GM19240 (cell line): ENCODE measurements around the gene EHD3.
"Not testable (repeated sequence)": the region's sequence is repeated elsewhere in the genome, so short reads cannot be mapped to it uniquely, and the experiment has no call there.

ENCODE experiments used
- DNase-seq: peaks from one replicate; pipeline ENCODE4 v3.0.0; 2011; ENCODE audit warnings: low spot score; ENCODE audit not compliant: insufficient read length

EHD3 gene

DNA sequence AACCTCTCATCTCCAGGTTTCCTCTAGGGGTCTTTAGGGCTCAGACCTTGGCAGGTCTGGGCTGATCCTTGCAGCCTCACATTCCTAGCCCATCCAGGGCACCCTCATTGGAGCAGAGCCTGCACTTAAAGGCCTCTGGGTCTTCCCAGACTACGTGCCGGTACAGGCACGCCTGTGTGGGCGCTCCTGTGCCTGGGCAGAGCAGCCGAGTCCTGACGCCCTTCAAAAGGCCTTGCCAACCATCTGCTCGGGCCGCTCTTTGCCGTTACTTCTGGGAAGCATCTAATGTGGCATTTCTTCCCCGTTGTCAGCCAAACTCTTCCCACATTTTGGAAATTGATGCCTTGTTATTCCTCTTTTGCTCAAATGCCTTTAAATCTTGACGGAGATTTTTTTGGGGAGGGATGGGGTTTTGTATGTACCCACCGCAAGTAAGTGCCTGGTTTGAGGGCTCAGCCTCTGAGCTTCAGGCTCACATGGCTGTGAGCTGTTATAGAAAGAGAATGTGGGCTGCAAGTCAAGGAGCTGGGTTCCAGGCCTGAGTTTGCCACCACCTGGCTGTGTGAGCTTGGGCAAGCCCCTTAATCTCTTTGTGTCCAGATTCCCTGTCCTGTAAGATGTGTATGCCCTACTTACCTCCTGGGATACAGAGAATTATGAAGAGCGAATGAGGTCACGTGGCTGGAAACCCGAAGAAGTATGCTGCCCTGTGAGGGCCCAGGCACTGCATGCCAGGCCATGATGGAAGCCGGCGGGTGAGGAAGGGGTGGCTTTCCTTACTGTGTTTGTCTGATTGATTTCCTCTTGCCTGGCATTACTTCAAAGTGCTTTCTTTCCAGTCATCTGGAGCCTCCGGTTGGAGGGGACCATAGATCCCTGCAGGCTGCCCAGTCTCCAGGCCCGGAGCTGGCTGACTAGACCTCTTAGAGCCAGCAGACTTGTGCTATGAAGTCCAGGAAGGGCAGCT is 20.6 kb downstream of the EHD3 start:
- DNase-seq, result no peak

DNA sequence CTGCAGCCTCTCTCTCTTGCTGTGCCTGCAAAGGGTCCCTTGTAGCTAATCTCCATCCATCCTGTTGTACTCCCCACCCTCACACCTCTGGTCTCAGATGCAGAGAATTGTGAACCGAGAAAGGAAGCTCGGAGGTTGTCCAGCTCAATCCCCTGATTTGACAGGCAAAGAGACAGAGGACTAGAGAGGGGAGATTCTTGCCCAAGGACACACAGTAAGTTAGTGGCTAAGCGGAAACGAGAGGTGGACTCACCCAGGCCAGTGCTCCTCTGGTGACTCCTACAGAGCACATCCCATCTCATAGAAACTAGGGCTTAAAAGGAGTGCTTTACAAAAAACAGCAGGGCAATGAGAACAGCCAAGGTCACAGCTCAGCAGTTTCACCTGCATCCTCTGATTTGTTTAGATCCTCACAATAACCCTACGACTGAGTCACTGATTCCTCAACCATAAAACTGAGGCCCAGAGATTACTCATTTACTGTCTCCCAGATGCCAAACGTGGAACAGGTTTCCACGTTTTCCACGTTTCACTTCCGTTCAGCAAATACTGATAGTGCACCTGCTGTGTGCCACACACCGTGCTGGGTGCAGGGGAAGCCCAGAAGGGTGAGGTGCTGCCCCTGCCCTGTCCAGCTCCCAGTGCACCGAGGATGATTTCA is 22.1 kb downstream of the EHD3 start:
- peak; percentile 18 for DNase-seq

DNA sequence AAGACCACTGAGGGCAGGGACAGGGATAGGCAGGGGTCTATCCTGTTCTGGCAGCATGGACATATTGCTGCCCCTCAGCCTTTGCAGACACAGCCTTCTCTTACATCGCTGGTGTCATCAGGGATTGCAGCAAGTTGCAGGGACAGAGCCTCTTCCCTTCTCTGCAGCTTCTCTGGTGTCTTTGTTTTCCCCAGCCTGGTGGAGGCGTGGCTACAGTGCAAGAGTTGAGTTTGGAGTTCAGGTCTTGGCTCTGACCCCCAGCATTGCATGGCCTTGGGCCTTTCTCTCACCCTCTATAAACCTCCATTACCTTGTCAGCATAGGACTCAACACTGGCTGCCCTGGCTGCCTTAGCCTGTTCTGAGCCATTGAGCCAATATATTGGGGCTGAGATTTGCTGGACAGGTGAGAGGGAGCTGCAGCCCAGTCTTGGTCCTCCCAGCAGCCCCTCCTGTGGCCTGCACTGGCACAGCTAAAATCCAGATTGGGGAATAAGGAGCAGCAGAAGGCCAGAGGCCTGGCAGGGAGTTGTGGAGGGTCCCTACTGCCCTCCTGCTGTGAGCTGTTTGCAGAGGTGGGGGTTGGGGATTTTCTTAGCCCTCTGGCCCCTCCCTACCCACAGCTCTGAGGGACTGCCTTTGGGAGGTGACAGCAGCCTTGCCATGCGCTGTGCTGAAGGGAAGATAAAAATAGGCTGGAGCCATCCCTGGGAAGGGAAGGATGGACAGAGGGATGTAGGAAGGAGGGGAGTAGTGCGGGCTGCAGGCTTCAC is 22.8 kb downstream of the EHD3 start:
- DNase-seq, result no peak

DNA sequence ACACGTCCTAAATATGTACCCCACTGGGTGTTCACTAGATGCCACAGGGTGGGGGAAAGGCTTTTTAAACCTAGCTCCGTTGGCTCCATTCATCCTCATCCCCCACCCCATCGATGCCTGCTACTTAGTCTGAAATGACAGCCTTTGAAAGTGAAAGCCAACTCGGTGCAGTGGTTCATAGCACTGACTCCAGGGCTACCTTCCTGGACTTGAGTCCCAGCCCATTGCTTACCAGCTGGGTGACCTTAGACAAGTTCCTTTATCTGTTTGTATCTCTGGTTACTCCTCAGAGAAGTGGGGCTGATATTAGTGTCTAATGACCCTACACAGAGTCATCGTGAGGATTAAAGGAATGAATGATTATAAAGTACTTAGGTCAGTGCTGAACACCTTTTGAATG is 24.4 kb downstream of the EHD3 start:
- peak; percentile 72 for DNase-seq

DNA sequence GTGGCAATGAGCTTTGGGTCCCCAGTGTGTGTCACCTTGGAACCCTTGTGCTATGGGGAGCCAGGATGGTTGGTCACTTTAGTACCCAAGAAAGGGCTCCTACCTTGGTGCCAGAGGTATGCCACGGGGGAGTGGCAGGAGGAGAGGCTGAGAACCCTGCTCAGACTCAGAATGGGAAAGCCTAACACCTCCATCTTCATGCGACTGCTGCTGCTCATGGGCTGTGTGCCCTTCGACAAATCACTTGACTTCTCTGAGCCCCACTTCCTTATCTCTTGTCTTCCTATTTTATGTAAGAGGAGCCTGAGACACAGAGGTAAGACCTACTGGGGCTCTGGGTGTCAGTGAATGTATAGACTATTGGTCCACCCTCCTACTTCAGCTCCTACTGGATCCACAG is 25.1 kb downstream of the EHD3 start:
- no peak for DNase-seq

DNA sequence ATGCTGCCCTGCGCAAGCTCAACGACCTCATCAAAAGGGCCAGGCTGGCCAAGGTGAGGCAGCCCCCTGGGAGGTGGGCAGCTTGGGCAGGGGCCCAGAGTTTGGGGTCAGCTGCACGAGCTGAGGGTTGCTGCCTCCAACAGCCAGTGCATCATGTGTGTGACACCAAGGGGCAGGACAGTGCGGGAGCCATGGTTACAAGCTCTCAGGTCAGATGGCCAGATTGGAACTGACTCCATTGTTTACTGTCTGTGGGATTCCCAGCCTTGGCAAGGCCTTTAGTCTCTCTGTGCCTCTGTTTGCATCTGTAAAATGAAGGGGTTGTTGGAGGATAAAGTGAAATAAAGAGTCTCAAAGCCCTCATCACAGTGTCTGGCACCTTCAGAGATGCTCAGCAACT is 26.9 kb downstream of the EHD3 start:
- DNase-seq, result no peak

DNA sequence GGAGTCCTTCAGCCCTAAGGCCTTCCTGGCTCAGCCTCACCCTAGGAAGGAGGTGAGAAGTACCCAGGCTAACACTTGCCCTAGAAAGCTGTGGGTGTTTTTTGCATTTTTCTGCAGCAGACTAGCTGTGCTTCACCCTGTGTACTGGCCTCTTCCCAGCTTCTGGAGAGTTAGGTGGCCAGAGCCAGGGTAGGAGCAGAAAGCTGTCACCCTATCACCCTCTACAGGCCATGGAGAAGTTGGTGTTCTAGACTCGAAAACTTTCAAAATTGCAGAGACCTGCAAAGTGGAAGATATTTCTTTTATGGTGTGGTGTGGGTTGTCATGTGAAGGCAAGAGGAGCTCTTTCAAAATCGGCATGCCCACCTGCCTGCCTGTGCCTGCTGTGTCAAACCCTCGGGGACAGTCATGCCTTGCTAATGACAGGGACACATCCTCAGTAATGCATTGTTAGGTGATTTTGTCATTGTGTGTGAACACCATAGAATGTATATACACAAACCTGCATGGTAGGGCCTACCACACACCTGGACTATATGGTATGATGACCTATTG is 29.8 kb downstream of the EHD3 start:
- DNase-seq, result no peak

DNA sequence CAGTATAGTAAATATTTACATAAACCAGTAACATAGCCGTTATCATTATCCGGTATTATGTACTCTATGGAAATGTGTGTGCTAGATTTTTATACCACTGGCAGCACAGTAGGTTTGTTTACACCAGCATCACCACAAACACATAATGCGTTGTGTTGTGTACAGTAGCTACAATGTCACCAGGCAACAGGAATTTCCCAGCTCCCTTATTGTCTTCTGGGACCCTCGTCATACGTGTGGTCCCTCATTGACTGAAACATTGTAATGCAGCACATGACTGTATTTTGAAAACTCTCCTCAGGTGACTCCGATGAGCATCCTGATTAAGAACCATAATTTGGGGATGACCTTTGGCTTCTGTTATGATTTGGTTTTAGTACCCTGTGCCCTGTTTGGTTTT is 31.3 kb downstream of the EHD3 start:
- DNase-seq, result no peak

DNA sequence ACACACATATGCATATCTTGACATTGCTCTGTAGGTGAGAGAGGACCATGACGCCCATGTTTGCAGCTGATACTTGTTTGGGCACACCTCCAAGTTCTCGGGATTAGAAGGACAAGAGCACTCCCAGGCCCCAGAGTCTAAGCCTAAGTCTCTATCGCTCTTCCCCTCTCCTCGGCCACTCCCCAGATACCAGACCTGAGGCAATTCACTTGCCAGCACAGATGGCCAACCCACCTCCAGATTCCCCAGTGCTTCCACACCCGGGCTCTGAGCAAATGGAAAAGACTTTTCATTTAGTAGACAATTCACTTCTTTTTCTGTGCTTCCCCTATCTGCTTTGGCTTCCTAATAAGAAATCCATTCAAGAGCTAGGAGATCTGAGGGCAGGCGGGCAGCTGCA is 32.9 kb downstream of the EHD3 start:
- DNase-seq, result no peak

DNA sequence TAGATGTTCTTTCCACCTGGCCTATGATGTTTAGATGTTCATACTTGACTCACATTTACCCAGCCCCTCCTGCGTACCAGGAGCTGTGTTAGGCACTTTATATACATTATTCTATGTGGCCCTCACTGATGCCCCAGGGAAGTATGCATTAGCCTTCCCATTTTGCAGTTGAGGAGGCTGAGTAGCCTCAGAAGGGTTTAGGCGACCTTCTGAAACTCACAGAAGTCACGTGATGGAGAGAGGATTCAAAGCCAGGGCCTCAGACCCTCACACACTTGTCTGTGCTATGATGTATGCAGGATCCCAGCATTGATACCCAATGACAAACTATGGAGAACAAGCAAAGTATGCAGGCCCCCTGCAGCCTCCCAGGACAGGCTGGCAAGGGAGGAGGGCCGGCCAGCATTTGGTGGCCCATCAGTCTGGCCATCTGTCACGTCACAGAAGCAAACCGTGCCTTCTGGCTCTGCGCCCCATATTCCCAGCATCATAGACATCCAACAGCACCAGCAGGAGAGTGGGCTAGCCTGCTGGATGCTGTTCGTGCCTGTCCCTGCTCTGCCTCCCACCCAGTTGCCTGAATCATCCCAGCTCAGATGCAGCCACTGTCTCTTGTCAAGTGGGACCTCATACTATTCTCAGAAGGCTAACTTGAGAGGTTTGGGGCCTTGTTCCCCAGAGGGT is 33.6 kb downstream of the EHD3 start:
- DNase-seq, result no peak

DNA sequence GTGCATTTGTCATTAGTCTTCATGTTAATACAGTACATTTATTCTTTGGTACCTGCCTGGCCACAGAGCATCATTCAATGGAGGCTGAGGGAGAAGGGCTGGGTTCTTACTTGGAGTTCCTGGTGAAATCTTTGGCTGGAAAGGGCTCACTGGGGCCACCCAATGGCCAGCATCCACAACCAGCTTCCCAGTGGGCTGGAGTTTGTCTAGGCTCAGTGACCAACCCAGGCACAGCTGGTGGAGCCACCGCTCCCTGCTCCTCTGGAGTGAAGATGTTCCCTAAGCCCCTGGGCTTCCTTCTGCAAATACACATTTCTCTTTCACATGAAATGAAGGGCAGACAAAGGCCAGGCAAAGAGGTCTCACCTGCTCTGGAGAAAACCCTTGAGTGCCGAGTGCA is 34.4 kb downstream of the EHD3 start:
- DNase-seq, result no peak

DNA sequence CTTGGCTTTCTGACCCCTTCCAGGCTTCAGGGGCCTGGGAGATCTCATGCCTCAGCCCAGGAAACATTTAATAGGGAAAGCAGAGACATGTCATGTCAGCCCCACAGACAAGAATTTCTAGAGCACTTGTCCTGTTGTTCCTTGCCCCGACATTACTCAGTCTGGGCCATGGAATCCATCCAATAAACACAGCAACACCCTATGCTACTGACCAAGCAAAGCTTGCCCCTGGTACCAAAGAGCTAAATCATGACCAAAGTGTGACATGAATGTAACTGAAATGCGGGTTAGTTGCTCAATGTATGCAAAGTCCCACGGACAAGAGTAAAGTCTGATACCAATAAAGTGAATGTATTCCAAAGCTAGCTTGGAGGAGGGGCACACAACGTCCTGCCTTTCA is 35.1 kb downstream of the EHD3 start:
- no peak for DNase-seq

DNA sequence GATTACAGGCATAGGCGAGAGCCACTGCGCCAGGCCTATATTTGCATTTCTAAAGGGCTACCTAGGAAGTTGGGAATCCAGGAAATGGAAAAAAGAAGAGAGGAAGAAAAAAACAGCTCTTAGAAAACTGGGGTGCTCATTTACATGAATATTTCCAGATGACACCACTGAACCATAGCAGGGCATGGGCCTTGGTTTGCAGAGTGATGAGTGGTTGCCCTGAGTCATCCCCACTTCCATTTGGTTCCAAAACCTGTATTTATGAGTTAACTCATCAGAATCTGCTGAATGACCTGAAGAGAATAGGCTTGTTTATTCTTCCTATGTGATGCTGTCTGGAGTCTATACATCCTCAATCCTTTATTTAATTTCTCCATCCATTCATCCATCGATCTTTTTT is 36.2 kb downstream of the EHD3 start:
- DNase-seq, result no peak

DNA sequence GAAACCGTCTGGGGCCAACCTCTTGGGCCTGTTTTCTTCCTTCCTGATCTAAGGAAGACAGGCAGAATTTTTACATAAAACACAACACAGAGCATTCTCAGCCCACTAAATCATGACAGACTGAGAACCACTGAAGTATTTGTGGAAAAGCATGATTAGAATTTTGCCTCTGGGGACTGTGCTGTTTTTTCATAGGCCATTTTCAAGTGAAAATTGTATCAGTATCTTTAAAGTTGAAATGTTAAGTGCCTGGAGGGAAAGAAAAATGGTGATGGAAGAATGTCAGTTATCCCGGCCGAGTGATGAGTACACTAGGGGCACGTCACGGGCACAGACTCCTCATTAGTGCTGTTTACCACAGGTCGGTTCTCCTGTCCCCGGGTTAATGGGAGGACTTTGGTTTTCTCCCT is 36.9 kb downstream of the EHD3 start:
- no peak for DNase-seq

DNA sequence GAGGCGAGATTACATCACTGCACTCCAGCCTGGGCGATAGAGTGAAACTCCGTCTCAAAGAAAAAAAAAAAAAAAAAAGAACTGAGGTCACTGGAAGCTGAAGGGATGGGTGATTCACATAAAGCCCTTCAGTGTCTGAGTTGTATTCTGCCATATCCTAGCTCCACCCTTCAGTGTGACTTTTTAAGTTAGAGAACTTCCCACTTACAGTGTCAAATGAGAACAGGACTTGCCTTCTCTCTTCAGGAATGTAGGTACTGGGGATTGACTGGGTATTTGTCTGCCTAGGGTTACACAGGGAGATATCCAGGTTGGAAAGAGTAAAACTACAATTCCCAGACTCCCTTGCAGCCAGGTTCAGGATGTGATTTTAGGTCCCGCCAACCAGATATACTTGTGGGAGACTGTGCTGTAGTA is 37.9 kb downstream of the EHD3 start:
- no peak for DNase-seq

DNA sequence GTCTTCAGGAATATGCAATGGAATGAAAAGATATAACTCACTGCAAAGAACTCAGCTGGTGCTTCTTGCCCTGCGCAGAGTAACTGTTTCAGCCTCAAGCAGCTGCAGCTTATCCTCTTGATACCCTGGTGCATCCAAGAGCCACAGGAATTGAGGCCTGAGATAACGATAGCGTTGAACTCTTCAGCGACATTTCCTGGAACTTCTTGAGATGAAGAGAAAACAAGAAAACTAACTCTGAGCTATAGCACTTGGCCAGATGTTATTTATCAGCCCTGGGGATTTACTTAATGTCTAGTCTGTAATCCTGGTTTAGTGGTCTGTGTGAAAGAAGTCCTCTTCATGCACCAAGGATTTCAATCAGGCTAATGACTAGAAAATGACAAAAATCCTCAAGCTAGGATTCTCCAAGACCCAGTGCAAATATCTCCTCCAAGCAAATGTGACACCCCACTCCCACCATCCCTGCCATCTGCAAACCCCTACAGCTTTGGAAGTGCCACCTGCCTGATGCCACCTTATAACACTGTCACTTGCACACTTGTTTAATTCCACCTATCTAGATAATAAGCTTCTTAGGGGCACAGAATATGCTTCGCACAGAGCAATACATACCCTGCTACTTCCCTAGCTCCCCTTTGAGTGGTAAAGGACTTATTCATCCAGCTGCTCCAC is 40.6 kb downstream of the EHD3 start:
- no peak for DNase-seq

DNA sequence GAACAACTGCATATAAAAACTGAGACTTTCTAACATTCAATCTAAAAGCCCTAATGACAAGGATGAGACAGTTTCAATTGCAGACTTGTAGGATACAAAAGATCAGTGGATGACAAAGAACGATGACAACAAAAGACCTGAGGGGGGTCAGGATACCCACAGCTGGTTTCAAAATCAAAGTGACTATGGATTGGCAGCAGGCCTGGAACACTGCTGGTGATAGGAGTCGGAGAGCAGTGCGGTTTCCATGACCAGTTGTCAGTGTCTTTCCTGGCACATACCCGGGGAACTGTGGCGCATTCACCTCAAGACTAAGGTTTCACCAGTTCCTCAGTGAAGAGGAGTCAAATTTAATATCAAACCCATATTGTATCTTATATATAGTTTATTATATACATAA is 42.0 kb downstream of the EHD3 start:
- DNase-seq, result no peak

DNA sequence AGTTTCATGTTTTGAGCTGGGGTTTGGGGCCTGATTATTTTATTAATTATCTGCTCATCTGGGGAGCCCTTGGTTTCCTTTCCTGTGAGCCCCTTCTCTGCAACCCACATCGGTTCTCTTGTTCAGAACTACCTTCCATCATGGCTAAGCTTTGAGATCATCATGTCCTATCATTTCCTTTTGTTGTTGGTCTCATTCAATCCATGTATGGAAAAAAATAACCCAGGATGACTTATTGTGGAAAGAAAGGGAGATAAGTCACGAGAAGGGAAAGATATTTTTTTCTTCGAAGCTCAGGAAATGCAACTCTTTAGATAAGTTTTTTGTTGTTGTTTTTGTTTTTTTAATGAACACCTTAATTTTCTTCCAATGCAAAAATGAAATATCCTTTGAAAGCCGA is 43.7 kb downstream of the EHD3 start:
- DNase-seq, result no peak

DNA sequence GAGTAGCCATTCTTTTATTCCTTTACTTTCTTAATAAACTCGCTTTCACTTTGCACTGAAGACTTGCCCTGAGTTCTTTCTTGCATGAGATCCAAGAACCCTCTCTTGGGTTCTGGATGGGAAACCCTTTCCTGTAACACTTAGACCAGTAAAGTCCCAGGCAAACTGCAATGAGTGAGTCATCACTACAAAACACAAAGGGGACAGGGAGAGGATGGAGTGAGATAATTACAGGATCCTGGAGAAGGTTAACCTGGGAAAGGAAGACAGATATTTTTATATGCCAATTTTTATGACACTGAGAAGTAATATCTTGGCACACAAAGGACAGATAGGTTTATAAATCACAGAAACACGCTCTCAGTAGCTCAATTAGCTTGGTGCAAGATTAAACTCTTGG is 48.7 kb downstream of the EHD3 start:
- no peak for DNase-seq

DNA sequence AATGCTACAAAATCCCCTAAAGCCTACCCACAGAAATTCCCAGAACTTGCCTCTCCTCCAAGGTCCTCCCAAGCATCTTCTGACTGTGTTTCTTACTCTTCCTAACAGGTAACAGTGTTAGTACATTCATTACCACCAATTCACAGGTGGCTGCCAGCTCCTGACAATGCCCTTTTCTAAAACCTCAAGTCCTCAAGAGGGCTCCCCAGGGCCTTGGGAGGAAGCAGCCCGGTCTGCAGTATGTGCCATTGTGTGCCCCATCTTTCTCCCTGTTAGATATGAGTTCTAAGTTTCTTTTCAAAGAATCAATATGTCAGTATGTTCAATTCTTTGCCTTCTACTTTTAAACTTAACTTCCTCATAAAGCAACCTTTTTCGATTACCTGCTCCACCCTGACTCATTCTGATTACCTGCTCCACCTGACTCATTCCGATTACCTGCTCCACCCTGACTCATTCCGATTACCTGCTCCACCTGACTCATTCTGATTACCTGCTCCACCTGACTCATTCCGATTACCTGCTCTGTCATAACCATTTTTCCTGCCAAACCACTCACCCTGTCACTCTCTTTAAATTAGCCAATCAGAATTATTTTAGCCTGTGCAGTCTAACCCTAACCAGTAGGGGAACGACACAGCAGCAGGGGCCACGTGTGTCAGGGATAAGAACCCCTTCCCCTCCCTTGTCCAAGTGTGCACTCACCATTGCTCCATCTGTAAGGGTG is 49.4 kb downstream of the EHD3 start:
- not testable (repeated sequence) for DNase-seq
